Neural crest cell (in vitro differentiated cells): ENCODE data around the gene AP5Z1. TPM values are rescaled to one million over a fixed set of nuclear protein-coding genes. Genes with fewer than 3 reads are reported as not detected.

ENCODE experiments used
- DNase-seq: peaks from one replicate; pipeline ENCODE4 v3.0.0; 2021; ENCODE audit warnings: low read depth, mixed read lengths, low spot score
- H3K27ac Mint-ChIP-seq: one replicate; pipeline ENCODE4 v1.8.0; 2021; ENCODE audit warnings: mild to moderate bottlenecking, mixed read lengths; ENCODE audit not compliant: unreplicated experiment
- H3K27me3 Mint-ChIP-seq: 2 replicates; pipeline ENCODE4 v1.8.0; 2021; ENCODE audit warnings: low read depth, mild to moderate bottlenecking, mixed read lengths
- H3K36me3 Mint-ChIP-seq: 2 replicates; pipeline ENCODE4 v1.8.0; 2021; ENCODE audit warnings: low read depth, mild to moderate bottlenecking, mixed read lengths
- H3K4me1 Mint-ChIP-seq: 2 replicates; pipeline ENCODE4 v1.8.0; 2021; ENCODE audit warnings: mixed read lengths
- H3K4me3 Mint-ChIP-seq: one replicate; pipeline ENCODE4 v1.8.0; 2021; ENCODE audit warnings: mild to moderate bottlenecking, mixed read lengths
- H3K9me3 Mint-ChIP-seq: 2 replicates; pipeline ENCODE4 v1.8.0; 2021; ENCODE audit warnings: mixed read lengths
- total RNA-seq: library from RNA; stranded (reverse); gene quantifications from 2 replicates; pipeline ENCODE4 v1.2.1, GENCODE V29; 2021
- TF ChIP-seq, protein P1 (sequence below): fragments of 200-600 bp; sonication (generic); conservative IDR thresholded peaks from 2 replicates; pipeline ENCODE4 v1.5.0; 2021; ENCODE audit warnings: antibody characterized with exemption, mild to moderate bottlenecking

Gene AP5Z1
- total RNA-seq, 1 donor from 2014 or later = 37.6 TPM

GRCh38 chr7:4809091-4809591 lies 33.7 kb downstream of the AP5Z1 start:
- TF ChIP-seq, protein P1, sequence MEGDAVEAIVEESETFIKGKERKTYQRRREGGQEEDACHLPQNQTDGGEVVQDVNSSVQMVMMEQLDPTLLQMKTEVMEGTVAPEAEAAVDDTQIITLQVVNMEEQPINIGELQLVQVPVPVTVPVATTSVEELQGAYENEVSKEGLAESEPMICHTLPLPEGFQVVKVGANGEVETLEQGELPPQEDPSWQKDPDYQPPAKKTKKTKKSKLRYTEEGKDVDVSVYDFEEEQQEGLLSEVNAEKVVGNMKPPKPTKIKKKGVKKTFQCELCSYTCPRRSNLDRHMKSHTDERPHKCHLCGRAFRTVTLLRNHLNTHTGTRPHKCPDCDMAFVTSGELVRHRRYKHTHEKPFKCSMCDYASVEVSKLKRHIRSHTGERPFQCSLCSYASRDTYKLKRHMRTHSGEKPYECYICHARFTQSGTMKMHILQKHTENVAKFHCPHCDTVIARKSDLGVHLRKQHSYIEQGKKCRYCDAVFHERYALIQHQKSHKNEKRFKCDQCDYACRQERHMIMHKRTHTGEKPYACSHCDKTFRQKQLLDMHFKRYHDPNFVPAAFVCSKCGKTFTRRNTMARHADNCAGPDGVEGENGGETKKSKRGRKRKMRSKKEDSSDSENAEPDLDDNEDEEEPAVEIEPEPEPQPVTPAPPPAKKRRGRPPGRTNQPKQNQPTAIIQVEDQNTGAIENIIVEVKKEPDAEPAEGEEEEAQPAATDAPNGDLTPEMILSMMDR = no peak
- peaks cover 4% of the 10 kb centered on the region for H3K4me1 Mint-ChIP-seq
- H3K27ac Mint-ChIP-seq = no peak overlapping the region
- no peak for DNase-seq
- no peak overlapping the region for H3K4me3 Mint-ChIP-seq
- no peaks in the 10 kb centered on the region for H3K9me3 Mint-ChIP-seq
- H3K27me3 Mint-ChIP-seq = no peaks in the 10 kb centered on the region
- peaks cover 14% of the 10 kb centered on the region for H3K36me3 Mint-ChIP-seq

- H3K4me3 Mint-ChIP-seq = no peak overlapping the region
- no peaks in the 10 kb centered on the region for H3K27me3 Mint-ChIP-seq
- no peak overlapping the region for H3K27ac Mint-ChIP-seq
- peaks cover 4% of the 10 kb centered on the region for H3K4me1 Mint-ChIP-seq
- TF ChIP-seq, protein P1 = no peak
- no peak for DNase-seq
- H3K36me3 Mint-ChIP-seq = peaks cover 15% of the 10 kb centered on the region
- no peaks in the 10 kb centered on the region for H3K9me3 Mint-ChIP-seq
Observed at GRCh38 chr7:4809666-4810065, 34.2 kb downstream of the AP5Z1 start.

- DNase-seq = no peak
- TF ChIP-seq, protein P1 = no peak
- no peak overlapping the region for H3K27ac Mint-ChIP-seq
- no peaks in the 10 kb centered on the region for H3K9me3 Mint-ChIP-seq
- H3K4me3 Mint-ChIP-seq = no peak overlapping the region
- no peaks in the 10 kb centered on the region for H3K4me1 Mint-ChIP-seq
- no peaks in the 10 kb centered on the region for H3K27me3 Mint-ChIP-seq
- peaks cover 15% of the 10 kb centered on the region for H3K36me3 Mint-ChIP-seq
Observed at GRCh38 chr7:4814433-4814832, 39.0 kb downstream of the AP5Z1 start.

DNA sequence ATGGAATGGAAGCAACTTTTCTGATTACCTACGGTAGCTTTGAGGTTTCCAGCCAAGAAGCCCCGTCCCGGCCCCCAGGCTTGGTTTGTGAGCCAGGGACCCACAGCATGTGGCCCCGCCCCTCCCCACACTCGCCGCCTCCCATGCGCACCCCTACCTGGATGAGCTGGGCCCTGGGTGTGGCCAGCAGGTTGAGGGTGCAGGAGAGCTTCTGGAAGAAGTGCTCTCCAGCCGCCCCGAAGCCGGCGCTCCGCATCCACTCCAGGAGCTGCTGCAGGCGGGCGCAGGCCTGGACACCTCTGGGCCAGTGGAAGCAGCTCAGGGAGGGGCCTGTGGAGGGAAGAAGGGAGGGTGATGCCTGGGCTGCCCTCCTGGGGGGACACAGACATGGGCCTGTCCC lies 39.7 kb downstream of the AP5Z1 start:
- no peak for DNase-seq
- peaks cover 15% of the 10 kb centered on the region for H3K36me3 Mint-ChIP-seq
- H3K9me3 Mint-ChIP-seq = no peaks in the 10 kb centered on the region
- H3K27me3 Mint-ChIP-seq = no peaks in the 10 kb centered on the region
- no peak overlapping the region for H3K27ac Mint-ChIP-seq
- TF ChIP-seq, protein P1 = no peak
- H3K4me1 Mint-ChIP-seq = no peaks in the 10 kb centered on the region
- no peak overlapping the region for H3K4me3 Mint-ChIP-seq

DNA sequence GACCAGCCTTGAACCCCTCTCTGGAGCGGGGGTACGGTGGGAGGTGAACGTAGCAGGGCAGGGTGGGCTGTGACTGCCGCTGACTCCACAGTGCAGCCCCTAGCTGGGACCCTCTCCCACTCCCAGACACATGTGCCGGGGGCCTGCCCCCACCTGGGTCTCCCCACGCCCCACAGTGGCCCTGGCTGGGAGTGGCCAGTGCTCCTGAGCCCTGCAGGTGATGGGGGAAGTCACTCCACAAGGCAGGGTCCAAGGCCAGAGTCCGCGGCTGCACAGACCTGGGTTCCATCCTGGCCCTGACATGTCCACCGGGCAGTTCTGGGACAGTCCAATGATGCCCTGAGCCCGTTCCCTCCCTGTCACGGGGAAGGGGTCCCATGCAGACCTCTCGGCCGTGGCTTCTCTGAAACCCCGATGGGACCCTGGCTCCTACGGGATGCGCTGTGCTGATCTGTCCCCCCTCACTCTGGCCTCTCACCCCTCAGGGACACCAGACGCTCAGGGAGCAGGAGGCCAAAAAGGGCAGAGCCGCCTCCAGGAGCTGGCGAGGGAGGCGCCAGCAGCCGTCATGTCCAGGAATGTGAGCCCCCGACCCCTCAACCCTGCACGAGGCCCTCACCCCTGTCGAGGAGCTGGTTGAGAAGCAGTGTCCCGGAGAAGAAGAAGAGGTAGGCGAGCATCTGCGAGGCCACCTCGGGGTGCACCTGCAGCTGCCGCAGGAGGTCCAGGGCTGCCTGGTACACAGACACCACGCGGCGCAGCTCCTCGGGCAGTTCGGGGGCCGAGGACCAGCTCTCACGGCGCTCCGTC lies 40.4 kb downstream of the AP5Z1 start:
- H3K4me3 Mint-ChIP-seq = no peak overlapping the region
- no peak overlapping the region for H3K27ac Mint-ChIP-seq
- TF ChIP-seq, protein P1 = no peak
- H3K9me3 Mint-ChIP-seq = no peaks in the 10 kb centered on the region
- H3K27me3 Mint-ChIP-seq = no peaks in the 10 kb centered on the region
- DNase-seq = no peak
- H3K4me1 Mint-ChIP-seq = no peaks in the 10 kb centered on the region
- H3K36me3 Mint-ChIP-seq = peaks cover 15% of the 10 kb centered on the region
